ENCODE results near the gene CFAP73. TPM values are rescaled to one million over a fixed set of nuclear protein-coding genes. Genes with fewer than 3 reads are reported as not detected.

The CFAP73 gene
- total and polyA plus RNA-seq, 2 of the 8 experiments (the other 6 are each of a cell fraction or from before 2014, with no cell fraction given) = 0.45 to 0.56 TPM

- peaks cover 15 to 40% (median 36%) of the 10 kb centered on the region in 4 experiments for H3K36me3 ChIP-seq (ENCODE audit: control insufficient read depth in 2 of 4, insufficient read depth in 4 of 4, low read length in 3 of 4)
- no peaks in the 10 kb centered on the region for H3K79me2 ChIP-seq (ENCODE audit: control insufficient read depth in 1 of 2, insufficient read depth in 2 of 2, low read length in 2 of 2)
- WGBS, 2 experiments (ENCODE audit: extremely low coverage in 1 of 2, insufficient coverage in 1 of 2, insufficient read length in 1 of 2, insufficient replicate concordance in 2 of 2, low coverage in 1 of 2, low lambda C conversion rate in 2 of 2, missing lambda C conversion rate in 1 of 2) = 94% methylated on average over 32 of the region's 32 CpGs; no CpG with 5 or more reads in 1 of the 2 experiments
- no peak overlapping the region for H4K8ac ChIP-seq (ENCODE audit: extremely low read depth, insufficient read depth, low read length)
- no peak overlapping the region for H4K5ac ChIP-seq (ENCODE audit: insufficient read length, low read depth, low read length)
- H3K27me3 ChIP-seq (replicated peaks in 1 of 4; ENCODE audit: control insufficient read depth in 3 of 4, extremely low read depth in 1 of 4, insufficient read depth in 3 of 4, low read length in 3 of 4) = no peaks in the 10 kb centered on the region
- H3K79me1 ChIP-seq (ENCODE audit: low read depth, low read length) = no peaks in the 10 kb centered on the region
- no peak overlapping the region for H3K4me2 ChIP-seq (ENCODE audit: insufficient read depth in 1 of 2, low read depth in 2 of 2, low read length in 2 of 2)
- no peak overlapping the region for H2BK120ac ChIP-seq (replicated peaks; ENCODE audit: low read depth, low read length)
- no peak overlapping the region for H3K14ac ChIP-seq (ENCODE audit: insufficient read length)
- no peak overlapping the region for H2BK15ac ChIP-seq (ENCODE audit: low read length)
- peaks cover 12 to 19% of the 10 kb centered on the region in 2 experiments for H4K20me1 ChIP-seq (replicated peaks in 1 of 2; ENCODE audit: control insufficient read depth in 1 of 2, insufficient read depth in 2 of 2, low read length in 2 of 2)
- CTCF ChIA-PET (ENCODE audit: partially characterized antibody) = interaction anchor here (0.7 to 11.2 kb wide), 13 partner anchors 9 to 117 kb away, joined by 3 to 114 read pairs (median 4); partner anchors contain the start of gene CFAP73
- no peak overlapping the region for H4K91ac ChIP-seq (replicated peaks; ENCODE audit: insufficient read length, low read length)
- H3K18ac ChIP-seq (ENCODE audit: extremely low read depth, low read length) = no peak overlapping the region
- no peak overlapping the region for H3K27ac ChIP-seq (ENCODE audit: low read depth, low read length)
- FAIRE-seq (no peak), DNase-seq (ENCODE audit: low read depth in 1 of 2, low spot score in 2 of 2) (no peak)
- H2BK12ac ChIP-seq (ENCODE audit: low read depth, low read length) = no peak overlapping the region
- H3K4me3 ChIP-seq (ENCODE audit: extremely low read depth in 1 of 4, insufficient read depth in 2 of 4, low read depth in 3 of 4, low read length in 4 of 4) = no peak overlapping the region
- 0 out of 2 replicates have a peak, but pooled peaks cover 3% of the 10 kb centered on the region for H3K23me2 ChIP-seq (ENCODE audit: low read depth, low read length)
- no peak overlapping the region for H2AFZ ChIP-seq (ENCODE audit: low read length)
- H3K4ac ChIP-seq (replicated peaks; ENCODE audit: insufficient read length, low read depth, low read length) = no peak overlapping the region
- H3K9ac ChIP-seq (replicated peaks in 1 of 4; ENCODE audit: extremely low read depth in 1 of 4, low read depth in 3 of 4, low read length in 3 of 4) = no peak overlapping the region
- POLR2A ChIA-PET (ENCODE audit: partially characterized antibody) = interaction anchor here (0.8 to 4.3 kb wide), 5 partner anchors 7 to 19 kb away, joined by 3 to 28 read pairs (median 3); partner anchors contain the start of genes DDX54 and RITA1
- H3K4me1 ChIP-seq (replicated peaks in 1 of 4; ENCODE audit: control insufficient read depth in 3 of 4, insufficient read depth in 4 of 4, low read length in 3 of 4) = peaks cover 5 to 13% (median 9%) of the 10 kb centered on the region in 4 experiments
- H2BK20ac ChIP-seq (ENCODE audit: low read length) = no peak overlapping the region
- H2AK5ac ChIP-seq (ENCODE audit: low read depth, low read length) = no peak overlapping the region
- no peak overlapping the region for H3K23ac ChIP-seq (ENCODE audit: insufficient read length)
- no peak overlapping the region for H3K56ac ChIP-seq (replicated peaks; ENCODE audit: insufficient read length, low read depth, low read length)
- no peaks in the 10 kb centered on the region for H3K9me3 ChIP-seq (ENCODE audit: insufficient read depth in 2 of 2, low read depth in 1 of 2, low read length in 1 of 2)
- H2BK5ac ChIP-seq (ENCODE audit: low read depth, low read length) = no peak overlapping the region
- TF ChIP-seq E2F6 (IDR thresholded peaks at IDR 0.05) (no peak), TCF12 (IDR thresholded peaks at IDR 0.05; ENCODE audit: low read depth, low read length) (no peak), BRCA1 (IDR thresholded peaks at IDR 0.05; ENCODE audit: low read depth, low read length) (no peak), EZH2 (IDR thresholded peaks at IDR 0.05; ENCODE audit: low read depth, low read length, severe bottlenecking) (no peak), MAX (IDR thresholded peaks at IDR 0.05) (no peak), POLR2AphosphoS5 (IDR thresholded peaks at IDR 0.05; ENCODE audit: low read depth, low read length) (no peak), JUND (IDR thresholded peaks at IDR 0.05; ENCODE audit: low read length) (no peak), BCL11A (IDR thresholded peaks at IDR 0.05; ENCODE audit: low read depth in 2 of 2, low read length in 2 of 2) (no peak), CBX5 (IDR thresholded peaks at IDR 0.05; ENCODE audit: low read depth, low read length) (no peak)
Measured at GRCh38 chr12:113165521-113166450, 16.3 kb downstream of the CFAP73 start.

Data from H1 (cell line).